DND-41 (cell line): ENCODE data around the gene RNF220.

Experiments
- ATAC-seq: fragments of 200-7000 bp; cut with Tn5 transposase; 3 replicates; pipeline ENCODE4 v1.9.1; 2021; ENCODE audit warnings: low read depth; ENCODE audit not compliant: insufficient read depth
- DNase-seq: peaks from one replicate; pipeline ENCODE4 v3.0.0-alpha.2; 2020
- H2AFZ ChIP-seq: 2 replicates; pipeline ENCODE4 v1.6.0; 2012; ENCODE audit warnings: low read depth, low read length
- H3K27ac ChIP-seq: 2 replicates; pipeline ENCODE4 v1.5.1; 2012; ENCODE audit warnings: low read length, inconsistent platforms
- H3K27me3 ChIP-seq: fragments of 200-600 bp; sonication (generic); 2 replicates; pipeline ENCODE4 v1.6.0; 2012; ENCODE audit warnings: low read length, mild to moderate bottlenecking, inconsistent platforms; ENCODE audit not compliant: insufficient read depth, poor library complexity
- H3K36me3 ChIP-seq: 2 replicates; pipeline ENCODE4 v1.5.1; 2012; ENCODE audit warnings: low read length, inconsistent platforms; ENCODE audit not compliant: insufficient read depth
- H3K4me1 ChIP-seq: 2 replicates; pipeline ENCODE4 v1.5.1; 2012; ENCODE audit warnings: mild to moderate bottlenecking, low read length; ENCODE audit not compliant: insufficient read depth
- H3K4me2 ChIP-seq: 2 replicates; pipeline ENCODE4 v1.6.0; 2012; ENCODE audit warnings: mild to moderate bottlenecking, moderate library complexity, low read length, inconsistent platforms; ENCODE audit not compliant: insufficient read depth
- H3K4me3 ChIP-seq, 2 experiments: fragments of 200-600 bp in 1 of 2; shearing (Covaris generic) in 1 of 2; 2 replicates each; pipeline ENCODE4 v1.5.1; 2012 to 2016; ENCODE audit warnings: inconsistent platforms in 2 of 2, low read length in 2 of 2, mild to moderate bottlenecking in 2 of 2, low read depth in 1 of 2, moderate library complexity in 1 of 2
- H3K79me2 ChIP-seq: 2 replicates; pipeline ENCODE4 v1.6.0; 2012; ENCODE audit warnings: low read length, inconsistent platforms; ENCODE audit not compliant: insufficient read depth
- H3K9ac ChIP-seq: 2 replicates; pipeline ENCODE4 v1.6.0; 2012; ENCODE audit warnings: low read depth, mild to moderate bottlenecking, inconsistent platforms, low read length, moderate library complexity
- H3K9me3 ChIP-seq: 2 replicates; pipeline ENCODE4 v1.5.1; 2012; ENCODE audit warnings: low read length, moderate library complexity, mild to moderate bottlenecking, inconsistent platforms; ENCODE audit not compliant: insufficient read depth, severe bottlenecking
- H4K20me1 ChIP-seq: 2 replicates; pipeline ENCODE4 v1.6.0; 2012; ENCODE audit warnings: low read length; ENCODE audit not compliant: insufficient read depth
- EZH2 ChIP-seq: IDR thresholded peaks from 3 replicates; pipeline ENCODE4 v1.6.1; 2012; ENCODE audit warnings: borderline replicate concordance, low read depth, mild to moderate bottlenecking, moderate library complexity, low read length, inconsistent platforms; ENCODE audit not compliant: severe bottlenecking
- TF ChIP-seq, protein P1 (sequence below): IDR thresholded peaks from 2 replicates; pipeline ENCODE4 v1.5.1; 2012; ENCODE audit warnings: borderline replicate concordance, low read length, moderate library complexity, mild to moderate bottlenecking; ENCODE audit not compliant: poor library complexity, severe bottlenecking; ENCODE audit errors: extremely low read depth

RNF220 gene

DNA sequence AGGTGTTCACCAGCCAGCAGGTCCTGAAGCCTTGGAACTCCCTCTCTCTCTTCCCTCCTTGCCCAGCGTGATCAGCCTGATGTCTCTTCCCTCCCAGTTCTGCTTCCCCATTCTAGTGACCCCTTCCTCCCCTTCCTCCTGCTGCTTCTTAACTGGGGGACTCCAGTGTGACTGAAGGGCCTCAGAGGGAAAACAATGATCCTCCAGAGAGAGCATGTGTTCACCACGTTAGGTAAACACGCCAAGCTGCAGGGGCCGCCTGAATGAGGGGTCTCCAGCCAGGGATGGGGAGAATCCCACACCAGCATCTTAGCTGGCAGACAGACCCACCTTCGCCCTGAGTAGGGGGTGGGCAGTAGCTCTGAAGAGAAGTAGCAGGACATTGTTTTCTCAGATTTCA is 144.5 kb downstream of the RNF220 start:
- no peaks in the 10 kb centered on the region for H3K9me3 ChIP-seq
- H3K4me3 ChIP-seq, result no peak overlapping the region
- no peaks in the 10 kb centered on the region for H4K20me1 ChIP-seq
- peaks cover 11% of the 10 kb centered on the region for H3K27me3 ChIP-seq
- H3K4me2 ChIP-seq, result no peak overlapping the region
- ATAC-seq (no peak), DNase-seq (no peak)
- no peak for TF ChIP-seq EZH2
- TF ChIP-seq, protein P1, sequence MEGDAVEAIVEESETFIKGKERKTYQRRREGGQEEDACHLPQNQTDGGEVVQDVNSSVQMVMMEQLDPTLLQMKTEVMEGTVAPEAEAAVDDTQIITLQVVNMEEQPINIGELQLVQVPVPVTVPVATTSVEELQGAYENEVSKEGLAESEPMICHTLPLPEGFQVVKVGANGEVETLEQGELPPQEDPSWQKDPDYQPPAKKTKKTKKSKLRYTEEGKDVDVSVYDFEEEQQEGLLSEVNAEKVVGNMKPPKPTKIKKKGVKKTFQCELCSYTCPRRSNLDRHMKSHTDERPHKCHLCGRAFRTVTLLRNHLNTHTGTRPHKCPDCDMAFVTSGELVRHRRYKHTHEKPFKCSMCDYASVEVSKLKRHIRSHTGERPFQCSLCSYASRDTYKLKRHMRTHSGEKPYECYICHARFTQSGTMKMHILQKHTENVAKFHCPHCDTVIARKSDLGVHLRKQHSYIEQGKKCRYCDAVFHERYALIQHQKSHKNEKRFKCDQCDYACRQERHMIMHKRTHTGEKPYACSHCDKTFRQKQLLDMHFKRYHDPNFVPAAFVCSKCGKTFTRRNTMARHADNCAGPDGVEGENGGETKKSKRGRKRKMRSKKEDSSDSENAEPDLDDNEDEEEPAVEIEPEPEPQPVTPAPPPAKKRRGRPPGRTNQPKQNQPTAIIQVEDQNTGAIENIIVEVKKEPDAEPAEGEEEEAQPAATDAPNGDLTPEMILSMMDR, result no peak
- no peak overlapping the region for H2AFZ ChIP-seq
- H3K4me1 ChIP-seq, result no peaks in the 10 kb centered on the region
- no peak overlapping the region for H3K9ac ChIP-seq
- no peaks in the 10 kb centered on the region for H3K36me3 ChIP-seq
- no peak overlapping the region for H3K27ac ChIP-seq
- no peaks in the 10 kb centered on the region for H3K79me2 ChIP-seq

DNA sequence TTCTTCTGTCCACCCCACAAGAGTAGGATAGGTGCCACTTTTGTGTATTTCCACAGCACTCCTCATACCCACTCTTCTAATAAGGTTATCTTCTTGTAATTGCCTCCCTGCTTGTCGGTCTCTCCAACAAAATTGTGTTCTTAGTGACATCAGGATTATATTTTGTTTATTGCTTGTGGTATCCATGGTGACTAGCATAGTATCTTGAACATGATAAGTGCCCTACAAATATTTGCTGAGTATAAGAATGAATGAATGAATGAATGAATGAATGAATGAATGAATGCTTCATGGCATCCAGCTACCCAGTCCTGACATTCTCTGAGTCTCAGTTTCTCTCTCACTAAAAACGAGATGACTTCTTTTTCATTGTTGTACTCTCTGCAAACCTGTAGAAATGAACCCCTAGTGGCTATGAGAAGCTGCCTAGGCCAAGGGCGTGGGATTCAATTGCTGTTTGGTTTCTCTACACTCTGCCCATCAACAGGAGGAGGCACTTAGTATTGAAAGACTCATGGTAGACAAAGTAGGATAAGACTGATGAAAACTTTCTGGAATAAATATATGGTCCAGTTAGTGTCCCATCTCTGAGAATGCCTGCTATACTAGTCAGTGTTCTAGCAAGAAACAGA is 148.2 kb downstream of the RNF220 start:
- H4K20me1 ChIP-seq, result no peaks in the 10 kb centered on the region
- no peaks in the 10 kb centered on the region for H3K79me2 ChIP-seq
- H3K27me3 ChIP-seq, result peaks cover 11% of the 10 kb centered on the region
- ATAC-seq (no peak), DNase-seq (no peak)
- H2AFZ ChIP-seq, result no peak overlapping the region
- no peaks in the 10 kb centered on the region for H3K36me3 ChIP-seq
- H3K4me3 ChIP-seq, result no peak overlapping the region
- H3K9me3 ChIP-seq, result no peaks in the 10 kb centered on the region
- no peaks in the 10 kb centered on the region for H3K4me1 ChIP-seq
- H3K4me2 ChIP-seq, result no peak overlapping the region
- TF ChIP-seq, protein P1, result no peak
- TF ChIP-seq EZH2, result no peak
- no peak overlapping the region for H3K27ac ChIP-seq
- H3K9ac ChIP-seq, result no peak overlapping the region

DNA sequence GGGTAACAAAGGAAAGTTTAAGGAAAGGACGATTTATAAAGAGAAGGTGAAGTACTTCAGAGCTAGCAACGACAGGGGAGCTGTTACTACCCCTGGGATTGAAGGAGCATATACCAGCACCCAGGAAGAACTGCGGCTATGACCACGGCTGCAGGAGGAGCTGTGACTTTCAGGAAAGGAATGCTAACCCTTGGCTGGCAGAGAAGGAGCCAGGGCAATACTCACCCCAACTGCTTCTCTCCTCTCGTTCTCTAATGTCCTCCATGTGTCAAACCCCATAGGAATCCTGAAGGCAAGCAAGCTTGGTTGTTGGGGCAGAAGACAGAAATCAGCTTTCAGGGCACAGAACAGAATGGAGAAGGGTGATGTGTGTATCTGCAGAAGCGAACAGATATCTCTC is 148.7 kb downstream of the RNF220 start:
- H3K9ac ChIP-seq, result no peak overlapping the region
- H2AFZ ChIP-seq, result no peak overlapping the region
- H3K79me2 ChIP-seq, result no peaks in the 10 kb centered on the region
- H3K4me3 ChIP-seq, result no peak overlapping the region
- TF ChIP-seq EZH2, result no peak
- TF ChIP-seq, protein P1, result no peak
- H3K27ac ChIP-seq, result no peak overlapping the region
- peaks cover 11% of the 10 kb centered on the region for H3K27me3 ChIP-seq
- no peaks in the 10 kb centered on the region for H3K4me1 ChIP-seq
- no peak overlapping the region for H3K4me2 ChIP-seq
- H3K9me3 ChIP-seq, result no peaks in the 10 kb centered on the region
- ATAC-seq (no peak), DNase-seq (no peak)
- no peaks in the 10 kb centered on the region for H4K20me1 ChIP-seq
- no peaks in the 10 kb centered on the region for H3K36me3 ChIP-seq
